ENCODE results near the gene GRM8.

GRCh38 chr7:126698446-126698845 lies 554.3 kb downstream of the GRM8 start:
- TF ChIP-seq, protein P1, sequence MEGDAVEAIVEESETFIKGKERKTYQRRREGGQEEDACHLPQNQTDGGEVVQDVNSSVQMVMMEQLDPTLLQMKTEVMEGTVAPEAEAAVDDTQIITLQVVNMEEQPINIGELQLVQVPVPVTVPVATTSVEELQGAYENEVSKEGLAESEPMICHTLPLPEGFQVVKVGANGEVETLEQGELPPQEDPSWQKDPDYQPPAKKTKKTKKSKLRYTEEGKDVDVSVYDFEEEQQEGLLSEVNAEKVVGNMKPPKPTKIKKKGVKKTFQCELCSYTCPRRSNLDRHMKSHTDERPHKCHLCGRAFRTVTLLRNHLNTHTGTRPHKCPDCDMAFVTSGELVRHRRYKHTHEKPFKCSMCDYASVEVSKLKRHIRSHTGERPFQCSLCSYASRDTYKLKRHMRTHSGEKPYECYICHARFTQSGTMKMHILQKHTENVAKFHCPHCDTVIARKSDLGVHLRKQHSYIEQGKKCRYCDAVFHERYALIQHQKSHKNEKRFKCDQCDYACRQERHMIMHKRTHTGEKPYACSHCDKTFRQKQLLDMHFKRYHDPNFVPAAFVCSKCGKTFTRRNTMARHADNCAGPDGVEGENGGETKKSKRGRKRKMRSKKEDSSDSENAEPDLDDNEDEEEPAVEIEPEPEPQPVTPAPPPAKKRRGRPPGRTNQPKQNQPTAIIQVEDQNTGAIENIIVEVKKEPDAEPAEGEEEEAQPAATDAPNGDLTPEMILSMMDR (conservative IDR thresholded peaks at IDR 0.05) = no peak
- TF ChIP-seq ZFX (IDR thresholded peaks at IDR 0.05) = no peak
